SKM-1 (cell line): ENCODE data around the gene ARHGAP31.
A peak's percentile ranks its signal among the peaks of the same experiment; 100 is the strongest.
"Not testable (repeated sequence)": the region's sequence is repeated elsewhere in the genome, so short reads cannot be mapped to it uniquely, and the experiment has no call there.

Experiments used
- DNase-seq: peaks from one replicate; lab custom pipeline; 2025; ENCODE audit not compliant: unreplicated experiment; lab: John Stamatoyannopoulos, UW

ARHGAP31 gene

DNA sequence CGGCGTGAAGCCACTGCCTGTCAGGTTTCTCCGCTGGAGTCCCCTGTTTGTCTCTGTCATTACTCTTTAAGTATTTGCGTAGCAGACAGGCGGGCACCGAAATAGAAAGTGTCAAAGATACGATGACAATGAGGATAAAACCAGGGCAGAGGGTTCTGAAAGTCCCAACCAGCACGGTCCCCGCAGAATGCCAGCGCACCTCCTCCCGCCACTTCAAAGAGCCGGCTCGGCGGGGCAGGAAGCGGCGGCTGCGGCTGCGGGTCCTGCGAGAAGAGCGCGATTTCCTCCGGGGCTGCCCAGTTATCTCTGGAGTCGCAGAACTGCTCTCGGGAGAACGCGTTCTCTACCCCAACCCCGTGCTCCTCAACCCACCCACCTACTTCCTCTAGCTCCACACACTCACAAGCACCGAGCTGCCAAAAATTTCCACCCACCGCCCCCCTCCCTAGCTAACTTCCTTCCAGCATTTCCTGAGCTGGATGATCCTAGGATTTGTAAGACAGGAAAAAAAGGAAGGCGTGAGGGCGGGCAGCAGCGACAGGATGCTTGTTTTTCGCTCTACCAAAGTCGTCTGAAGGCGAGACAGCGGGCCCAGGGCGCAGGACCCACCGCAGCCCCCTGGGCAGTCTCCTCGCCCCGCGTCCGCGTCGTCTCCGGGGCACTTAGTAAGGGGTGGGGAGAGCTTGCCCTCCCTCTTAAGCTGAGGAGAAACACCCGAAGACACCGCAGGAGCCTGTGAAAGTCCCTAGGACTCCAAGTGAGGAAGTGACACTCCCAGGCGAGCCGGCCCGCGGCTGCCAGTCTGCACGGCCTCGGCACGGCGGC, at the start of gene ARHGAP31:
TSS of gene ARHGAP31 (plus strand) at position 513 of the 825 bp plus-strand sequence. CDS start 522 bp downstream, outside the sequence.
- DNase-seq: peak; percentile 58

DNA sequence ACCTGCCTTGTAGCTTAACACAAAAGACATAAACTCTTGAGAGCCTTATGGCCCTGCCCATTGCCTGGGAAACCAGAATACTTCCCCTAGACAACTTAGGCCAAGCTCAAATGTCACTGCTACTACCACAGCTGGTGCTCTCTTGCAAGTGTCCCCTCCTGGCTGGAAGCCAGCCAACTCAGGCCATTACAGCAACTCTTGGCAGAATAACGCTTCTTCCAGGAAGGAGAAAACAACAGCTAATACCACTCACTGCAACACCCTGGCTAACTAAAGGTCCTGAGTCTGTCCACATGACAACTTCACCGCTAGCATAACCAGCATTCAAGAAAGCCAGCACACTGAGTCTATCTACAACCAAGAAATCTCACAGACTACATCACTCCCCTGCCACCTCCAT, 48.4 kb upstream of the ARHGAP31 start:
- DNase-seq: no peak

- DNase-seq: no peak
Observed at GRCh38 chr3:119255214-119255613, 39.0 kb upstream of the ARHGAP31 start.

DNA sequence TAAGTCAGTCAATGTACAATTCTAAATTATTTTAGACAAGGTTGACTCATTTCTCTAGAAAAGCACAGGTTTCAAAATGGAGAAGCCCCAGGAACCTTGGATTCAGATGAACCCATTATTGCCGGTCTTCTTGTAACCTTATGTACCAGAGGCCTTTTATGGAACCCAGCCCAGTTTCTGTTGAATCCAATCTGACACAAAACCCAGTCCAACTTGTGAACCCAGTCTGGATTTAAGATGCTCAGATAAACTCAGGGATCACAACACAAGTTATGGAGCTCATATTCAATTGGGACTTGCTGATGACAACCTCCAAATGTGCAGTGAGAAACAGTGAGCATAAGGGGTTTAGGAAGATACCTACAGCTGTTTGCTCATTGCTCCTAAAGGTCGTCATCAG, 37.1 kb upstream of the ARHGAP31 start:
- no peak for DNase-seq

GRCh38 chr3:119257654-119258410, 36.4 kb upstream of the ARHGAP31 start:
- peak; percentile 7 for DNase-seq

GRCh38 chr3:119258915-119259314, 35.3 kb upstream of the ARHGAP31 start:
- DNase-seq: peak; percentile 49

DNA sequence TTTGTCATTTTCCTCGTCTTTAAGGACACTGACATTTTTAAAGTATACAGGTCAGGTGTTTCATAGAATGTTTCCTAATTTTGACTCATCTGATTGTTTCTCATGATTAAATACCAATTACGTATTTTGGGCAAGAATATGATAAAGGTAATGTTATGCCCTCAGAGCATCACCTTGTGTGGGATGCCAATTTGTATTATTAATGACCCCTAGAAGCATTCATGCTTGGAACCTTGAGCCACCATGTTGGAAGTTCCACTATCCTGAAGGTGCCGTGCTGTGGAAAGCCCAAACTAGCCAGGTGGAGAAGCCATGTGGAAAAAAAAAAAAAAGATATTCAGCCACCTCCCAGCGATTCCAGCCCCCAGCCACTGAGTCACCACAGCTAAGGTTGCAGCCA, 34.4 kb upstream of the ARHGAP31 start:
- DNase-seq: no peak

GRCh38 chr3:119261055-119261454, 33.1 kb upstream of the ARHGAP31 start:
- DNase-seq: no peak

DNA sequence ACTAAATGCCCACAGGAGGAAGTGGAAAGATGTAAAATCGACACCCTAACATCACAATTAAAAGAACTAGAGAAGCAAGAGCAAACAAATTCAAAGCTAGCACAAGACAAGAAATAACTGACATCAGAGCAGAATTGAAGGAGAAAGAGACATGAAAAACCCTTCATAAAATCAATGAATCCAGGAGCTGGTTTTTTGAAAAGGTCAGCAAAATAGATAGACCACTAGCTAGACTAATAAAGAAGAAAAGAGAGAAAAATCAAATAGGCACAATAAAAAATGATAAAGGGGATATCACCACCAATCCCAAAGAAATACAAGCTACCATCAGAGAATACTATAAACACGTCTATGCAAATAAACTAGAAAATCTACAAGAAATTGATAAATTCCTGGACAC, 24.0 kb upstream of the ARHGAP31 start:
- DNase-seq: not testable (repeated sequence)

- no peak for DNase-seq
Observed at GRCh38 chr3:119276680-119277079, 17.5 kb upstream of the ARHGAP31 start.

DNA sequence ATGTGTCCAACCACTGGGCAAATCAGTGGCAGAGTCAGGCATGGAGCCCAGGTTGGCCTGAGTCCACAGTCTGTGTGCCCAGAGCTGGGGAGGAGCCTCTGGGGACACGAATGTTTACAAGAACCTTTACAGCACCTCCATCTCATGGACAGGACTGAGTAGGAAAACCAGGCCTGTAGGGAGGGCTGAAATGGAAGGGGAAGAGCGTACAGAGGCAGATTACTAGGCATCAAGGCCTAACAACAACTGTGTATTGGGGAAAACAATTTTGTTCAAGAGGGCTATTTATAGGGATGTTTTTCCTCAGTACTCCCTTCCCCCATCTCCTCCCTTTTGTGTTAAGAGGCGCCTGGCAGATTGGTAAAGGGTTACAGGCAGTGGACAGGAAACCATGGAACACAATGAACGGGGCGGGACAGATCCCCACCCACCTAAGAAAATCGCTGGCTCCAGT, 15.1 kb upstream of the ARHGAP31 start:
- DNase-seq: no peak

DNA sequence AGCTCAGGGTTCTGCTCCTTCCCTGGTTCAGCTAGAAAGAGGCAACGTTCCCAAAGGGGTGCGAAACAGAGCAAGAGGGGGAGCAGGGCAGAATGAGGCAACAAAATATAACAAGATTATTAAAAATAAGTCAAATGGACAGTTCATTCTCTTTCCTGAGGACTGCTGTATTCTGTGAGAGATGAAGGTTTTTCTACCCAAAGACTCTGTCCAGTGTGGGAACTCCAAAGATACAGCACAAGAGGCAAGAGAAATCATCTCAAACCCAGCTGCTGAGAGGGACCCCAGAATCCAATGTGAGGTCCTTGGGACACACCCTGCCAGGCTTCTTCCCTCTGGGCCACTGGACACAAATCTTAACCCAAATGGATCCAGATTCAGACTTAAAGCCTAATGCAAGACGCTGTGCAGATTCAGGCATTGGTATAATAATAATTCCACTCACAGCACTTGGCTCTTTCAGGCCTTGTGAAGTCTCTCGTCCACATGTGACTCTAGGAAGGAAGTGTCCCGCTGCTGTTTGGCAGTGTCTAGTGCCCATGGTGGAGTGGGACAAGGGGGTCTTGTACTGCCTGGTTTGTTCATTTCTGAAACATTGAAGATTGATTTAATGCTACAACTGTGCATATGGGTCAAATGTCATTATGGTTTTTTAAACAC, 14.5 kb upstream of the ARHGAP31 start:
- DNase-seq: no peak

- DNase-seq: no peak
Observed at GRCh38 chr3:119288669-119289403, 5.3 kb upstream of the ARHGAP31 start.

DNA sequence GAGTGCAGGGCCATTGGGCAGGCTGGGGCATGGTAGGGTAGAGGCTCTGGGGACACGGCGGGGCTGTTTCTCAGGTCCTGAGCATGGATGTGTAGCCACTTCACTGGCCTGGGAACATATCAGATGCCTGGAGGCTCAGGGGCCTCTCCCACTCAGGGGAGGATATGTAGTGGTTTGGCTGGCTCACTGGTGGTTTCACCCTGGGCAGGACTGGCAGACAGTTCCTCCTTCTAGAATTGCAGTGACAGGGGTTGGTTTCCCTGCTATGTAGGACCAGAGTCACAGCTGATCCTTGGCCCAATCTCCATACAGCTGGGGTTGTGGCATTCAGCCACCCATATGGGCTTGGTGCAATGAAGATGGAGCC, 4.8 kb upstream of the ARHGAP31 start:
- DNase-seq: no peak

- no peak for DNase-seq
Observed at GRCh38 chr3:119290613-119291012, 3.6 kb upstream of the ARHGAP31 start.

DNA sequence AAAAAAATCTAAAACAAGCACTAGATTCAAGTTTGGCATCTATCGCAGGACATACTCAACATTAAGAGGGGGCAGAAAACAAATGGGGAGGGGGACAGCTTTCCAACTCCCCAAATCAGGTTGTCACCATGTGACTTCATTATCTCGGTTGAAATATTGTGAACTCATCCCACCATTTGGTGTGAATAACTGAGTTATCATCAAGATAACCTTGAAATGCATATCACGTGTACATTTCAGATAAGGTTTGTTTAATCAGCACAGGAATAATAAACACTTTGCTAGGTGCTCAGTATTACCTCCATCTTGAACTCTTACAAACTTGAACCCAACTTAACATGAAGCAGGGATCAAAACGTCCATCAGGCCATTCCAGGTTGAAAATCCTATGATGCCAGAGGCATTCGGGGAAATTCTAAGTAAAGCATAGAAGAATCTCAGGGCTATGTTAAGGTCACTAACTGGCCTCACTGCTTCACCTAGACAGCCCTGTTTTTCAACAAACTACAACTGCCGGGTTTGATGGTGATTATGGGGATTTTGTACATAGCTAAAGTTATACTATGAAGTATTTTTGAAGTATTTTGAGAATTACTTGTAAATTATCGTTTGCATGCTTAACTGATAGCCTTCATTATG, 3.0 kb upstream of the ARHGAP31 start:
- no peak for DNase-seq

DNA sequence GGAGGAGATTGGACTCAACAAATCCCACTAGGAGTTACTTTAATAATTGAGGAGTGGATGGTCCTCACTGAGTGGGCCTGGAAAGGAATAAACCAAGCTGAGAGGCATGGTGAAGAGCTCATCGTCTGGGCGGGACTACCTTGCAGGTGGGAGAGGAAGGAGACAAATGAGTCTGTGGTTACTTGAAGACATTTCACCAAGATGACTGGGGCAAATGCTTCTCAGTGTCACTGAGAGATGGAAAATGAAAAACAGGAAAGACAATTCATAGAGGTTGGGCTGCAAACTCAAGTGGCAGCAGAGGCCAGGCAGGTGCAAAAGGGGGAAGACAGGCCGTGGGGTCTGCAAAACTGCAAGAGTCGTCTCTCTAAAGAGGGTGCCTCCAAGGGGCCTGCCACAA, 1.5 kb upstream of the ARHGAP31 start:
- no peak for DNase-seq

DNA sequence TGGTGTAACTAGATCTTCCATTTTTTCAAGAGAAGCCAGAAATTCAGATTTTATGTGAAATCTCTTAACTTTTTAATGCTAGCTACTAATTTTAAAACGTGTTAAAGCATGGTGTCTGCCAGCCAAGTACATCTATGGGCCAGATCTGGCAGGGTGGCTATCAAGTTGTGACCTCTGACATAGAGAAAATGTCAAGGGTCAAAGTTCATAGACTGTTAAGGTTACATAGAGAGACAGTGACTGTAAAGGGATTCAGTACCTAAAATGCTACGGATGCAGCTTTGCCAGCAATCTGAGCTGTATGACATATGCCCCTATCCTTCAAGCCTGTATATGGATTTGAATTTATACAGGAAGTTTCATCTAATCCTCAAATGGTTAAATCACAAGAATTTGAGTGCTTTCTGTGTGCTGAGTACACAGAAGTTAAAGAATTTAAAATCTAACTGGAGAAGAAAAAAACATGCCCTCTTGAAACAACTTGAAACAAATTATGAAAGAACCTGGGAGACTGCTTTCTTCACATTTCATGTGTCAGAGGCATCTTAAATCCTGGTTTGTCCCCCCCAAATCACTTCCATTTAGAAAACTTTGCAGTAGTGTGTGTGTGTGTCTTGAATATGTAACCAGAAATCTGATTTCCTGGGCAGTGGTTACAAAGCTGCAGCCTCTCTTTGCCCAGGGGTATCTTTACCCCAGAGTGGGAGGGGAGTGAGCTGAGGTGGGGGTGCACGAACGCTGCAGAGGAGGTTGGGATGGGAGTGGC, 895 bp upstream of the ARHGAP31 start:
- no peak for DNase-seq

GRCh38 chr3:119294696-119295671, 801 bp downstream of the ARHGAP31 start:
- DNase-seq: no peak
